H4 (cell line): ENCODE results near the gene MAPKAP1. TPM values are rescaled to one million over a fixed set of nuclear protein-coding genes. Genes with fewer than 3 reads are reported as not detected.

Source experiments
- DNase-seq: peaks from one replicate; pipeline ENCODE4 v3.0.0-alpha.2; 2015; ENCODE audit warnings: low spot score
- total RNA-seq: library from RNA; depleted of rRNA; stranded (reverse); fragments of >200 nt; shearing (Covaris generic); gene quantifications from 2 replicates; pipeline ENCODE4 v1.2.3, GENCODE V29; 2014; rRNA removed

MAPKAP1 gene
- total RNA-seq, 1 experiment from 2014 or later, result 84.3 TPM

DNA sequence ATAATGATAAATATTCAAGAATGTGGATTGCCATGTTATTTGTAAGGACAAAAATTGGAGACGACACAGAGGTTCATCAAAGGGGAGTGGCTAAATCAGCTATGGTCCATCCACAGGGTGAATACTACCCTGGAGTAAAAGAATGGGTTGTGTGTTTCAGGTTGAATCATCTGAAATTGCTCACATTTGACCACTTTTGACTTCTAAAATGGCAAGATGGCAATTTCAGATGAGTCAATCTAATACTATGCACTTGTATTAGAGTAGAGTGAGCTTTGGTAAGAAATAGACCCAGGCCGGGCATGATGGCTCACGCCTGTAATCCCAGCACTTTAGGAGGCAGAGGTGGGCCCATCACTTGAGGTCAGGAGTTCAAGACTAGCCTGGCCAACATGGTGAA lies 313.6 kb downstream of the MAPKAP1 start:
- no peak for DNase-seq

DNA sequence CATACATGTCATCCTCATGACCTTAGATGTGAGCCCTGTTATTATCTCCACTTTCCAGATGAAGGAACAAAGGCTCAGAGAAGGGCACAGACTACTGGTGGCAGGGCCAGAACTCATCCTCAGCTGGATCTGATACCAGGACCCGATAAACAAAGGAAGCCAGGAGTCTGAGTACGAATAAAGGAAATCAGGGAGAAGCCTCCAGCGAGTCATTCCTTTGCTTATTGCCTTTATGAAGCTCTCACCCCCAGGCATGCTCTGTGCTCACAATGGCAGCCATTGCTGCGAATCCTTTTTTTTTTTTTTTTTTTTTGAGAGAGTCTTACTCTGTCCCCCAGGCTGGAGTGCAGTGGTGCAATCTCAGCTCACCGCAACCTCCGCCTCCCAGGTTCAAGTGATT lies 315.3 kb downstream of the MAPKAP1 start:
- DNase-seq, result no peak

DNA sequence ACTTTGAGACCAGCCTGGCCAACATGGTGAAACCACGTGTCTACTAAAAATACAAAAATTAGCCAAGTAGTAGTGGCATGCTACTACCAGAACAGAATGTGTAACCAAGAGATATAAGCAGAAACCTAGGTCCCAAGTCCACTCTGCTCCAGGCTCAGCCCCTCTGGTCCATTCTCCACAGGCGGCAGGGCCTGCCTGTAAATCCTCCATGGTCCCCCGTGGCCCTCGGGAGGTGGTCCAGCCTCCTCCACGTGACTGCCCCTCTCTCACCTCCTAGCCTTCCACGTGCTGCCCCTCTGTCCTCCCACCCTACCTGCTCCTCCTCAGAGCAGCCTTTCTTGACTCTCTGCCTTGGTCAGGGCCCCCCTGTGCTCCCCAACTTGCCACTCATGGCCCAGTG lies 318.0 kb downstream of the MAPKAP1 start:
- DNase-seq, result no peak

DNA sequence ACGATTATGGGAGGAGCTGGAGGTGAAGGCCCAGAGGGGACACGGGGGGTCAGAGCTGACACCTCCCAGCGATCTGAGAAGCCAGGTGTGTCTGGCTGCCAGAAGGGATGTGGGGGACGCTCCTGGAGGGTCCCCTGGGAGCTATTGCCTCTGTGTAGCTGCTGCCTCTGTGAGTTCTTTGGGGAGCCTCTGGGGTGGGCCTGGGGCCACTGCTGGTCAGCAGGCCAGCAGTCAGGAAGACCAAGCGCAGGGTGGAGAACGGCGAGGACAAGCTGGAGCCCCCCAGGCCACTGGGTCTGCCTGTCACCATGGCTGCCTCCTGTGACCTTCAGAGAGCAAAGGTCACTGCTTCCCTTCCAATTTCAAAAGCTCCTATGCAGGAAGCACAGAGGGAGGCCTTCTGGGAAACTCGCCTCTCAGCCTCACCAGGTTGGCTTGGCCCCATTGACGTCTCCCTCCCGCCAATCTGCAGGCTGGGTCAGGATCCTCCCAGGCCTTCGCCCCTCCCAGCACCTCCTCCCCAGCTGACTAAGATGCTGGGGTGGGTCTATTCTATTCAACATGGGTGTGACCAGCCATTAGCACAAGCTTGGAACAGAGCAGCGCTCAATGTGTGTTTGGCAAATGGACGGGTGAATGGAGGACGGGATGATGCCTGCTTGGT lies 319.0 kb downstream of the MAPKAP1 start:
- no peak for DNase-seq

Other genes starting within 250 kb of the MAPKAP1 start
- 6.4 and 9.6 TPM in 2 replicates for gene PBX3, start 40.2 kb upstream of the MAPKAP1 start, total RNA-seq